HFFc6 (cell line): ENCODE data around the gene TEC. TPM values are rescaled to one million over a fixed set of nuclear protein-coding genes. Genes with fewer than 3 reads are reported as not detected.

Experiments
- DNase-seq: peaks from one replicate; pipeline ENCODE4 v3.0.0-alpha.2; 2018
- H3K27ac Mint-ChIP-seq: 2 replicates; pipeline ENCODE4 v1.8.0; 2020; ENCODE audit warnings: mild to moderate bottlenecking, mixed read lengths
- H3K27me3 Mint-ChIP-seq: 2 replicates; pipeline ENCODE4 v1.8.0; 2021; ENCODE audit warnings: mild to moderate bottlenecking, moderate library complexity, mixed read lengths; ENCODE audit not compliant: insufficient read depth
- H3K36me3 Mint-ChIP-seq: 2 replicates; pipeline ENCODE4 v1.8.0; 2021; ENCODE audit warnings: low read depth, mixed read lengths
- H3K4me1 Mint-ChIP-seq: 2 replicates; pipeline ENCODE4 v1.8.0; 2020; ENCODE audit warnings: low read depth, mixed read lengths
- H3K4me3 Mint-ChIP-seq: 2 replicates; pipeline ENCODE4 v1.8.0; 2020; ENCODE audit warnings: mild to moderate bottlenecking, moderate library complexity, mixed read lengths
- H3K9me3 Mint-ChIP-seq: 2 replicates; pipeline ENCODE4 v1.8.0; 2020; ENCODE audit warnings: mild to moderate bottlenecking, mixed read lengths
- CTCF ChIP-seq: fragments of 200-600 bp; sonication (generic); IDR thresholded peaks from 2 replicates; pipeline ENCODE4 v1.5.0; 2021; ENCODE audit warnings: antibody characterized with exemption, mild to moderate bottlenecking
- total RNA-seq, 6 experiments: library from RNA; stranded (reverse); fragmentation: NEBNext Ultra II Directional; extraction: Animal tissue kit (Norgen Biotek cat#: 25700); gene quantifications; 2 replicates in 1 of 6; 3 replicates in 5 of 6; pipeline ENCODE4 v1.2.3, GENCODE V29; 2021

The TEC gene
- total RNA-seq, 6 experiments from 2014 or later: 0.23 TPM; not detected in 5

GRCh38 chr4:48266781-48267180 lies 2.9 kb downstream of the TEC start:
- Mint-ChIP-seq H3K27me3 (peaks cover 7% of the 10 kb centered on the region), H3K36me3 (no peaks in the 10 kb centered on the region), H3K9me3 (no peaks in the 10 kb centered on the region), H3K27ac (no peak overlapping the region), H3K4me3 (no peak overlapping the region), H3K4me1 (peaks cover 16% of the 10 kb centered on the region)
- no peak for TF ChIP-seq CTCF
- no peak for DNase-seq

GRCh38 chr4:48262926-48263325 lies 6.7 kb downstream of the TEC start:
- no peak for TF ChIP-seq CTCF
- no peaks in the 10 kb centered on the region for H3K36me3 Mint-ChIP-seq
- peaks cover 7% of the 10 kb centered on the region for H3K4me1 Mint-ChIP-seq
- peak; percentile 19 for DNase-seq
- H3K27me3 Mint-ChIP-seq: peaks cover 7% of the 10 kb centered on the region
- no peaks in the 10 kb centered on the region for H3K9me3 Mint-ChIP-seq
- H3K4me3 Mint-ChIP-seq: no peak overlapping the region
- H3K27ac Mint-ChIP-seq: no peak overlapping the region

- DNase-seq: no peak
- Mint-ChIP-seq H3K36me3 (no peaks in the 10 kb centered on the region), H3K27me3 (peaks cover 5% of the 10 kb centered on the region), H3K4me1 (peaks cover 7% of the 10 kb centered on the region), H3K27ac (no peak overlapping the region), H3K4me3 (no peak overlapping the region), H3K9me3 (no peaks in the 10 kb centered on the region)
- no peak for TF ChIP-seq CTCF
These were observed 7.2 kb downstream of the TEC start for GRCh38 chr4:48262484-48262883.

GRCh38 chr4:48261281-48261680 lies 8.4 kb downstream of the TEC start:
- H3K27me3 Mint-ChIP-seq: peaks cover 2% of the 10 kb centered on the region
- no peak overlapping the region for H3K4me3 Mint-ChIP-seq
- H3K9me3 Mint-ChIP-seq: no peaks in the 10 kb centered on the region
- TF ChIP-seq CTCF: no peak
- peaks cover 7% of the 10 kb centered on the region for H3K4me1 Mint-ChIP-seq
- no peak overlapping the region for H3K27ac Mint-ChIP-seq
- DNase-seq: no peak
- no peaks in the 10 kb centered on the region for H3K36me3 Mint-ChIP-seq

- DNase-seq: no peak
- peaks cover 1% of the 10 kb centered on the region; the same call in 1 of the 2 replicates for H3K27me3 Mint-ChIP-seq
- TF ChIP-seq CTCF: no peak
- no peak overlapping the region for H3K4me3 Mint-ChIP-seq
- no peaks in the 10 kb centered on the region for H3K36me3 Mint-ChIP-seq
- H3K27ac Mint-ChIP-seq: no peak overlapping the region
- peaks cover 7% of the 10 kb centered on the region for H3K4me1 Mint-ChIP-seq
- no peaks in the 10 kb centered on the region for H3K9me3 Mint-ChIP-seq
These were observed 9.9 kb downstream of the TEC start for GRCh38 chr4:48259748-48260147.

GRCh38 chr4:48258845-48259397 lies 10.7 kb downstream of the TEC start:
- H3K9me3 Mint-ChIP-seq: no peaks in the 10 kb centered on the region
- no peak overlapping the region for H3K4me3 Mint-ChIP-seq
- DNase-seq: no peak
- H3K27me3 Mint-ChIP-seq: peaks cover 7% of the 10 kb centered on the region
- no peak overlapping the region for H3K27ac Mint-ChIP-seq
- no peak for TF ChIP-seq CTCF
- peaks cover 12% of the 10 kb centered on the region for H3K4me1 Mint-ChIP-seq
- H3K36me3 Mint-ChIP-seq: no peaks in the 10 kb centered on the region
